NCI-H1092 treated with DMSO at 0.1 percent for 48 hours (cell line): Measurements from ENCODE around the gene GPX4.

Experiments
- DNase-seq: peaks from one replicate; lab custom pipeline; 2025; lab: John Stamatoyannopoulos, UW

The GPX4 gene

GRCh38 chr19:1150333-1151036 lies 46.7 kb downstream of the GPX4 start:
- no peak for DNase-seq

- DNase-seq, result no peak
Observed at GRCh38 chr19:1151037-1151724, 47.4 kb downstream of the GPX4 start.

GRCh38 chr19:1151917-1152587 lies 48.3 kb downstream of the GPX4 start:
- DNase-seq, result no peak

GRCh38 chr19:1153891-1154730 lies 50.3 kb downstream of the GPX4 start:
- no peak for DNase-seq

- no peak for DNase-seq
Observed at GRCh38 chr19:1154731-1155351, 51.0 kb downstream of the GPX4 start.

GRCh38 chr19:1155352-1156304 lies 51.8 kb downstream of the GPX4 start:
- DNase-seq, result no peak
